Measurements from ENCODE around the gene OTUD7B. TPM values are rescaled to one million over a fixed set of nuclear protein-coding genes. Genes with fewer than 3 reads are reported as not detected.

OTUD7B gene
- total and polyA plus RNA-seq, 9 of the 15 experiments (the other 6 are each of a cell fraction or from before 2014, with no cell fraction given): 0.96 to 18.8 (median 7.4) TPM

DNA sequence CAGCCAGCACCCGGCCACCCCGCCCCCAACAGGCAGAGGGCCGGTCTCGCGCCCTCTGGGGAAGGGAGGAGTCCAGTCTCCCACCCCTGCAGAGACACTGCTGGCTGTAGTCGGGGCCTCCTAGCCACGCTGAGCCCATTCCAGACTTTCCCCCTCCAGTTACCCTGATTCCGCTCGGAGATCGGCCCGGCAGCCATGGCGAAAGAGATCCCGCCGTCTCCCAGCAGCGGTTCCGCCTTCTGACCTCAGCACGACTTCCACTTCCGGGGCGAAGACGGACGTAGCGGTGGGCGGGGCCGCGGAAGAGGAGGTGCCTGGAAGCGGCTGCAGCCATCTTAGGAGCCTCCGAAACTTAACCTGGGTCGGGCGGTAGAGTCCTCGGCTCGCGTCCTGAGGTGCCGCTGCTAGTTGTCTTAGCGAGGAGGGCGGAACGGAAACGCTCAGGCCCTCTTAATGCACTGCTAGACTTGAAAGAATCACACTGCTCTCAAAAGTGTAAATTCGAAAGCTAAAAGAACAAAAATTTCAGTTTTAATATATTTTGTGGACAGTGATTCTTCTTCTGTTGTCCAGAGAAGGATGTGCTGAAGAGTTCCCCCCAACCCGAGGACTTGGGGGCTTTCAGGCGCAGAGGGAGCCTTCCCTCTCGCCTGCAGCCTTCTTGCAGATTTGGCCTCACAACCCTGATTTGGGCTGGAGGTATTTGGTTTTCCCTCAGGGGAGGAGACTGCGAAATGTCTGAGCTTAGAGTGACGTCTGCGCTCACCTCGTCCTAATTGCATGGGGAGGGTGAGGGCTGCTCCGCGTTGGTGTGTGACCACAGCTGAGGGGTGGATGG is 82.7 kb downstream of the OTUD7B start, which contains the start of gene SF3B4 (continued):
- TF ChIP-seq, protein P1, sequence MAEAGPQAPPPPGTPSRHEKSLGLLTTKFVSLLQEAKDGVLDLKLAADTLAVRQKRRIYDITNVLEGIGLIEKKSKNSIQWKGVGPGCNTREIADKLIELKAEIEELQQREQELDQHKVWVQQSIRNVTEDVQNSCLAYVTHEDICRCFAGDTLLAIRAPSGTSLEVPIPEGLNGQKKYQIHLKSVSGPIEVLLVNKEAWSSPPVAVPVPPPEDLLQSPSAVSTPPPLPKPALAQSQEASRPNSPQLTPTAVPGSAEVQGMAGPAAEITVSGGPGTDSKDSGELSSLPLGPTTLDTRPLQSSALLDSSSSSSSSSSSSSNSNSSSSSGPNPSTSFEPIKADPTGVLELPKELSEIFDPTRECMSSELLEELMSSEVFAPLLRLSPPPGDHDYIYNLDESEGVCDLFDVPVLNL (CRISPR knock-in tag; IDR thresholded peaks at IDR 0.05; ENCODE audit: low read depth): 0 out of 2 replicates have a peak, but pooled peaks have one; percentile 29
- TF ChIP-seq POLR2AphosphoS5 (IDR thresholded peaks at IDR 0.05; ENCODE audit: control insufficient read depth, insufficient read depth, low read depth, low read length) (peak; percentile 81), GTF2E2 (tag; IDR thresholded peaks at IDR 0.05) (peak; percentile 89), ZNF347 (CRISPR knock-in tag; IDR thresholded peaks at IDR 0.05; ENCODE audit: low read depth) (no peak), KDM5B (IDR thresholded peaks at IDR 0.05; ENCODE audit: insufficient replicate concordance, low read depth, low read length) (peak; percentile 90)
- TF ChIP-seq, protein P2, sequence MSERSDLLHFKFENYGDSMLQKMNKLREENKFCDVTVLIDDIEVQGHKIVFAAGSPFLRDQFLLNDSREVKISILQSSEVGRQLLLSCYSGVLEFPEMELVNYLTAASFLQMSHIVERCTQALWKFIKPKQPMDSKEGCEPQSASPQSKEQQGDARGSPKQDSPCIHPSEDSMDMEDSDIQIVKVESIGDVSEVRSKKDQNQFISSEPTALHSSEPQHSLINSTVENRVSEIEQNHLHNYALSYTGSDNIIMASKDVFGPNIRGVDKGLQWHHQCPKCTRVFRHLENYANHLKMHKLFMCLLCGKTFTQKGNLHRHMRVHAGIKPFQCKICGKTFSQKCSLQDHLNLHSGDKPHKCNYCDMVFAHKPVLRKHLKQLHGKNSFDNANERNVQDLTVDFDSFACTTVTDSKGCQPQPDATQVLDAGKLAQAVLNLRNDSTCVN (CRISPR knock-in tag; IDR thresholded peaks at IDR 0.05): no peak
- TF ChIP-seq, protein P3, sequence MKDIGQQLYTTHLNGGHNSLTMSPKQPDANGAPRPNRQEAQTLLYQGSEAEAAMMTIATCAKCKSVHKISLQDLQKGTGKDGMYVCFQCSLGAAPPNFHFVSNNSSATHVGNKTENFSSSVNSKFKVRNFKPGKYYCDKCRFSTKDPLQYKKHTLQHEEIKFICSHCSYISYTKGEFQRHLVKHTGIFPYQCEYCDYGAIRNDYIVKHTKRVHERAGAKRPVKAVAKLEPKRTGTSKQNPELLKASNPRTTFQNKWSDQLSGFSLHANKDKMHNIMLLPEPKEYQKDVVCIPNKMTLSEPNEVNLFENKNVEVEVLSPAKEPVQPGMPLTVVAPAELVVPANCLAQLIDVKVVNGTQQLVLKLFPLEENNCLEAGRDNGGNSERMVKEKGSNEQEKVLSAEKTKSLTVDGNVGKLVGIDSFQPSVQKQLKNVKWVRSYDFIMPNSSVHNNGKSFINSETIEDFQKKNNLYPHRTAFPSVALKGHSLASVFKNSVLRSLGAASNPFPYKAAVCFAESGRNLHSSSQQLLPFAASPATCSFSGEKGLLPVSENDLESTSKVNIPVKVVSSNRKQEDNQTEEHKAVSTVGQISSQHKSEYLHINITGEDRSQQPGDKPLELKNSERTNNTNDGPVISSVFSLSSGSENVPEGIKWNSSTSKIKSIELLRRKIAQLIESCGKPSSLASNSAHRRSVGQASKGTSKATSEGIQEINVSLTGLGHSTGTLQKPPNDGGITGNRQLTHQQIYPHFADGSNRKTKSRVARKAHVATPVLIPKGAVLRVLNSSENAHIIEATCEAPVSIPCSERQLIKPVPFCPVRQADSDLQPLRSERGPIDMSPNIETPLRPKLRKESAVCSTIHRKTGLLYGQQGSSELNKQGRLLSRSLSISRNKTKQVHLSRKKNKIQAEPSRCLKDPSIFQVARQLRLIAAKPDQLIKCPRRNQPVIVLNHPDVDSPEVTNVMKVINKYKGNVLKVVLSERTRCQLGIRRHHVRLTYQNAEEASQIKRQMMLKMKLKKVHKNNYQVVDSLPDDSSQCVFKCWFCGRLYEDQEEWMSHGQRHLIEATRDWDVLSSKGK (CRISPR knock-in tag; IDR thresholded peaks at IDR 0.05): no peak

Measured in K562 (cell line).